GM19438 (cell line): ENCODE measurements around the gene SELENON.
"Not testable (repeated sequence)": the region's sequence is repeated elsewhere in the genome, so short reads cannot be mapped to it uniquely, and the experiment has no call there.

Source experiments
- ATAC-seq: cut with Tn5 transposase; IDR thresholded peaks from one replicate; pipeline ENCODE4 v1.9.1; 2021; ENCODE audit warnings: low read depth; ENCODE audit not compliant: unreplicated experiment

SELENON gene

DNA sequence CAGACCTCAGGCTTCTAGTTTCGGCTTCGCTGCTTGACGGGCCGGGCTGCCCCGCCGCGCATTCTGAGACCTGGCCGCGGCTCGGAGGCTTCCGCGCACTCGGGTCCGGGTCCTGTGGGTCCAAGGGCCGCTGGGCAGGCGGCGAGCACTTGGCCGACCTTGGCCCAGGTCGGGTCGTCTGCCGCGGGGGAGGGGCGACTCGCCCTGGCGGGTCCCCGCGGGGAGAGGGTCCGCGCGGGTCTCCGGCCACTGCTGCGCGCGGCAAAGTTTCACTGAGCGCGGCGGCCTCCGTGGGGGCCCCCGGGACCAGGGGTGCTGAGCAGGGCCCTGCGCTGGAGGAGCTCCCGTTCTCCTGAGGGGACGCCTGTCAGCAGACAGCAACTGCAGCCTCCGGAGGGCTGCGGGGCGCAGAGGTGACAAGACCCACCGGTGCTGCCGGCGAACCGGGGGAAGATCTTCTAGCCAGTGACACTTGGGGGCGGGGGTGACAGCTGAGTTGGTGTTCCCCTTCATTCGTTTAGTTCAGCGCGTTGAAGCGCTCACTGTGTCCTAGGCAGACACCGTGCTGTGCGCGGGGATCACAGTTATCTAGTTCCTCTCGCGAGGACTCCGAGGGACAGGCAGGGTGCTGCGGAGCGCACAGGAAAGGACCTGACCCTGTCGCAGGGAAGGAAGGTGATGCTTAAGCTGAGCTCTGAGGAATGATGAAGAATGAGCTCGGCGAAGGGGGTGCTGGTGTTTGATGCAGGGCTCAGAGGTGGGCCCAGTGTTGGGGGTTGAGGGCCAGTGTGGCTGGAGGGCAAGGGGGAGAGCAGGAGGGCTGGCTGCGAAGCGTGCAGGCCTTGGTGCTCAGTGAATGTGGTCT is 20.5 kb downstream of the SELENON start:
- ATAC-seq: peak; percentile 57

DNA sequence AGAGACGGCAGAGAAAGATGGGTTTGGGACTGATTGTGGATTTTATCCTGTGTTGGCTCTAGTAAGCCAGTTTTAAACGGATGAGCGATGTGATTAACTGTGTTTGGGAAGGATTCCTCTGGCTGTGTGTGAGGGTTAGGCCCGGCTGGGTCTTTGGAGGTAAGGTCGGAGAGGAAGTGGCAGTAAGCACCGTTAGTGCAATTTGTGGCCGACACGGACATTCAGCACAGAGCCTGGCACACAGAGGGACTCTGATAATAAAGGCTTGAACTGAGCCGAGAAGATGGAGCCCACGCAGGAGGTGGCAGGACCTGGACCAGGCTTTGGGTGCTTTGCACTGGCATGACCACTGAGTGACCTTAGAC is 21.1 kb downstream of the SELENON start:
- no peak for ATAC-seq

DNA sequence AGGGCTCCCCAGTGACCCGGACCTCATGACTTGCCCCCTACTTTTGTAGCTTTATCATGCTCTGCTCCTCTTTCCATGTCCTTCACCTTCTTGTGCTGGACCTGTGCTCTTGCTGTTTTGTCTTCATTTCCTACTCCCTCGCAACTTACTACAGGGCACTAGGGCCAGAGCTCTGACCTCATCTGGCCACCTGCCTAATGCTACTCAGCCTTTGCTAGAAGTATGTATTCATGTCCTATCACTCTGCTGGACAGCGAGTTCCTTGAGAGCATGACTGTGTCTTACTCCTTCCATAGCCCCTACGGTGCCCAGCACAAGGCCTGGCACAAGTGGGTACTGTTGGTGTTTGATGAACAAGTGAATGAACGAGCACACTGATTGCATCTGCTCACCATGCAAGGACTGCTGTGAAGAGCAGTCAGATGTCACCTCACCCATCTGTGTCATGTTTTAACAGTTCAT is 21.7 kb downstream of the SELENON start:
- no peak for ATAC-seq

DNA sequence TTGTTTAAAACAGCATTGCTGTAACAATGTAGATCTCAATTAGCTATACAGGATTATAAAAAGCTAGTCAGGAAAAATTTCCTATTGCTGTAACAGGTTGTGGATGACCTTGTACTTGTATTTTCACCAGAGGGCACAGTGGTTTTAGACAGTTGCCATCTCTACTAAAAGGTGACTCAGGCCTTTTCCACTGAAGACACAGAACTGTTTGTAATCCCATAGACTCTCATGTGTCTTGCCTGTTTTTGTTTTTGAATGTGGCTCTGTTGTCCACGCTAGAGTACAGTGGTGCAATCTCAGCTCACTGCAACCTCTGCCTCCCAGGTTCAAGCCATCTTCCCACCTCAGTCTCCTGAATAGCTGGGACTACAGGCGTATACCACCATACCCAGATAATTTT is 25.6 kb downstream of the SELENON start:
- no peak for ATAC-seq

DNA sequence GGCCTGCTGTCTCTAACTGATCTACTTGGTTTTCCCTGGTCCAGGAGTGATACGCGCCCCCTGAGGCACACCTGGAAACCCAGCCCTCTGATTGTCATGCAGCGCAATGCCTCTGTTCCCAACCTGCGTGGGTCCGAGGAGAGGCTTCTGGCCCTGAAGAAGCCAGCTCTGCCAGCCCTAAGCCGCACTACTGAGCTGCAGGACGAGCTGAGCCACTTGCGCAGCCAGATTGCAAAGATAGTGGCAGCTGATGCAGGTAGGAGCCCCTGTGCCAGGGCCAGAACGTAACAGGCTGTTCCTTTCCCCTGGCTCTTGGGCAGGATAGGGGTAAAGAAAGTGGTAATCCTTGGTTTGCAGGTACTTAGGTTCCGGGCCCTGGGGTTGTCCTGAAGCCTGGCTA is 26.6 kb downstream of the SELENON start:
- ATAC-seq: no peak

DNA sequence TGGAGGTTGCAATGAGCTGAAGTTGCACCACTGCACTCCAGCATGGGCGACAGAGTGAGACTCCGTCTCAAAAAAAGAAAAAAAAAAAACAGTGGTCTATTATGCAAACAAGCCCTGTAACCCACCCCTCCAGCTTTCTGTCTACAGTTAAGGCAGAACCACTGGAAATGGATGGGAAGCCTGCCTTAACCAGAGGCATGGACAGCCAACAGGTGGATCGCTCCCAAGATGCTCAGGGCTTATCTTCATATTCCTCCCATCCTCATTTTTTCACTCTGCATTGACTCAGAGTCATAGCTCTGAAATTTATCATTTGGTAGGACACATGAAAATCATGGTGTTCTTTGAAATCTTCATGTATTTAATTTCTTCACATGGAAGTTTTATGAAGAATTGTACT is 28.5 kb downstream of the SELENON start:
- no peak for ATAC-seq

DNA sequence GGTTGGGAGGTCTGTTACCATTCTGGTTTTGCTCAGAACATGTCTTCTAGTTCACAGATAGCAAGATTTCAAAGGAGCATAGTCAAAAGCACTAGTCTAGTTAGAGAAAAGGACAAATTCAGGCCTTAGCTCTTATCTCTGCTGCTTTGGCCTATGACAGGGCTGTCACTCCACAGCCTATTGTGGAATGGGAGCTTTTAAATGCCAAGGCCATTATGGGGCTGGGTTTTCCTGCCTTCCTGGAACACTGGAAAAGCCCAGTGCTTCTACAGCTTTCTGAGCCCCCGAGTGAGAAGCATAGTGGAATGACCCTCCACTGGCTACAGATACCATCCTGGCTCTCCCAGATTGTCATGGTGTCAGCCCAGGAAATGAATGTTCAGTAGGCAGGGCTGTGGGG is 29.1 kb downstream of the SELENON start:
- no peak for ATAC-seq

DNA sequence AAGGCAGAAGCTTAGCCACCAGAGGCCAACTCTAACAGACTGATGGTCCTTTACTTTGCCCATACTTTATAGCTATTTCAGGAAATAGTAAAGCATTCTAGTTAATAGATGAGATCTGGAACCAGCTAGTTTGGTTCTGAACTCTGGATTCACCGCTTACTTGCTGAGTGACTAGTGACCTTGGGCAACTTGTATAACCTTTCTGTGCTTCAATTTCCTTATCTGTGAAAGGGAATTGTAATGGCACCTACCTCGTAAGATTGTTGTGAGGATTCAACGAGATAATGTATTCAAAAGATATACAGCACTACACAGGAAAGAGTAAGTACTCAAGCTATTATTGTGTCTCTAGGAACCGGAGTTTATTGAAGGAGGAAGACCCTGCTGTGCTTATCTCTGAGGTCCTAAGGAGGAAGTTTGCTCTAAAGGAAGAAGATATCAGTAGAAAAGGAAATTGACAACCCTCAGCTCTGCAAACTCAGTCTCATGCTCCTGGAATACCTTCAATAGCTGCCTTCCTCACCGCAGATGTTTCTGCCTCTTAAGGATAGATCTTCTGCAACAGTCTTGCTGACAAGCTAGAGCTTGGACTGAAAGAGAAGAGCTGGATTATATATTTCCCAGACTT is 31.7 kb downstream of the SELENON start:
- ATAC-seq: no peak

DNA sequence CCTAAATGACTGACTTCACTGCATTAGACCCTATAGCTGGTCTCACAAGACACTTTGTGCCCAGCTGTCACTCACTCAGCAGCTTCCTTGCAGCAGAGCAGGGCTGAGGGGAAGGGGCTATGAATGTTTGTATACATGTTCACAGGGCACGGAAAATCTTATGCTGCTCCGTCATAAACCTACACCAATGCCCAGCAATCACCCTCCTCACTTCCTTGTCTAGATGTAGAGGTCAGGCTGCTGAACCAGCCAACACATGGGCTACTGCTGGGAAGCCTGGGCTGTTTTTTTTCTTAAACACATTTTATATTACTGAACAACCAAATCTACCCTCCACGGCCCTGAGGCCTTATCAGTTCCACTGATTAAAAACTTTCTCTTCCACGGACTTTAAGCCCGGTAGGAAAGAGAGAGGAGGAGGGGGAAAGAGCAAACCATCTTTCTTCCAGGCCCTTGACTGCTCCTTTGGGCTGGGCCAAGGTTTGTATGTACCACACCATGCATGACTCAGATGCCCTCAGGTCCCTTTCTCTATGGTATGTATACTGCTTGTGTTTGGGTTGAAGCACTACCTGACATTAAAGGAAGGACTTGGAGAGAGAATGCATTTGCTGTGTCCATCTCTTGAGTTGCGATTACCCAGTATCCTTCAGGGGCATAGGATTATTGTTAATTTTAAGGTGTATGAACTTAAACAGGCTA is 32.5 kb downstream of the SELENON start:
- no peak for ATAC-seq

DNA sequence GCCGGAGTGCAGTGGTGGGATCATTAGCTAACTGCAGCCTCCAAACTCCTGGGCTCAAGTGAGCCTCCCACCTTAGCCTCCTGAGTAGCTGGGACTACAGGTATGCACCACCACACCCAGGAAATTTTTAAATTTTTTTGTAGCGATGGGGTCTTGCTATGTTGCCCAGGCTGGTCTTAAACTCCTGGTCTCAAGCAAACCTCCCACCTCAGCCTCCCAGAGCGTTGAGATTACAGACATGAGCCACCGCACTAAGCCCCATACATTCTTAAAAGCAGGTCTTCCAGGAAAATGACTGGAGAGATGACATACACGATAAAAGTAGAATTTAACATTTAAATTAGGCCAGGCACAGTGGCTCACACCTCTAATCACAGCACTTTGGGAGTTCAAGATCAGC is 33.2 kb downstream of the SELENON start:
- ATAC-seq: no peak

DNA sequence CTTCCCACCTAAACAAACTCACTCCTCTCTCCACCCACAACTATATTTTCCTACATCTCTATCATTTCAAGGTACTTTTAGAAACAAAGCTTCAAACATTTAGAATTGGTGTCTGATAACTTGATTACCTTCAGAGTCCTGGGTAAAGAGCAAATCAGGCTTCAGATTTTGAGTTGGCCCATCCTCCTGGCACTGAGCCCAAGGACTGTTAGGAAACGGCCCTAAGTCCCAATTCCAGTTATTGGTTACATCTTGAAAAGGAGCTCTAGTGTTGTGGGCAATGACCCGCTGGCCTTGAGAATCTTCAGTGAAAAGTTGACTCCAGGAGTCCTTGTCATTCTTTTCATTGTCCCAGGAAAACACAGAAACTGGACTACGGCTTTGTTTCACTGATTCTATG is 34.9 kb downstream of the SELENON start:
- no peak for ATAC-seq

DNA sequence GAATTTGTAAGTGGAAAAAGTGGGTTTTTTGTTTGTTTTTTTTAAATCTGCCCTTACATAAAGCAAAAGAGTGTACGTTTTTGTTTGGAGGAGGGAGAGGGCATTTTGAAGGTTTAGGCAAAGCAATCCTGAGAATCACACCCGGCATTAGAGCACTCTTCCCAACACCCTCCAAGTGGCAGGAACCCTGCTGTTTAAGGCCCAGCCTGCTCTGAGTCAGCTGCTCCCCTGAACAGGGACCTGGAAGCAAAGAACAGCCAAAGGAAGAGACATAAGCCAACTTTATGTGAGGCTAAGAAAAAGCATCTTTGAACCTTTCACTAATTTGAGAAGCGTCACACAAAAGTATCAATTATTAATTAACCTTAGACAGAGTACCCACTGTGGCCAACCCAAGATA is 36.7 kb downstream of the SELENON start:
- no peak for ATAC-seq

DNA sequence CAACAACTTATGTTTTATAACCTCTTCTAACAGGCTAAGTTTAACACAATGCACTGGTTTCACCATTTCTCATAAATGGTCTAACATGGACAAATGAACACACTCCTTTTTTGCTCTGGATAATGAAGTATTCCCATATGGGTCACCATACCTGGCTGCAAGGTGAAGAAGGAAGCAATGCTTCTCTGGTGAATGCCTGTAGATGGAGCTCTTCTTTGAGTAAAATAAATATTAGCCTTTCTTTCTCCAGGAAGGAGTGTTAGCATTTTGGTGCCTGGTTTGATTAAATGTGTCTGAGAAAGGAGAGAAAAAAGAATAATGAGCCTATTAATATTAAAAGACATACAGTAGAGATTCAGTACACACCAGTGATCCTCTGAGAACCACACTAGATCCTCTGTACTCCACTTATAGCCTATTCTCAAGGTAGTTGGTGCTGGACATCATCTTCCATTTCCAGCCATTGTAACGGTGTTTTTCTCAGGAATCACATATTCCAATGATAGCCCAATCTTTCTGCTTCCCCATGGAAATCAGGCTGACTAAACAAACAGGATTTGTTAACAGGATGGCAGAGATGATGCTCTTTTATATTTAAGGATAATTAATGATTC is 37.4 kb downstream of the SELENON start:
- ATAC-seq: no peak

DNA sequence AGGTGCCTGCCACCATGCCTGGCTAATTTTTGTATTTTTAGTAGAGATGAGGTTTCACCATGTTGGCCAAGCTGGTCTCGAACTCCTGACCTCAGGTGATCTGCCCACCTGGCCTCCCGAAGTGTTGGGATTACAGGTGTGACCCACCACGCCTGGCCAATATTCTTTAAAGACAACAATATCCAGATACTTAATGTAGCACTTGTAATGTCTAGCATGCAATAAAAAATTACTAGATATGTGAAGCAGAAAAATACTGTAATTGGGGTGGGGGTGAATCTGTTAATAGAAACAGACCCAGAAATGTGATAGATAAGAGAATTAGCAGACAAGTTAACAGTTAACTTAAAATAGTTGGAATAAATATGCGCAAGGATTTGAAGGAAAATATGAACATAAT is 39.8 kb downstream of the SELENON start:
- ATAC-seq: not testable (repeated sequence)

DNA sequence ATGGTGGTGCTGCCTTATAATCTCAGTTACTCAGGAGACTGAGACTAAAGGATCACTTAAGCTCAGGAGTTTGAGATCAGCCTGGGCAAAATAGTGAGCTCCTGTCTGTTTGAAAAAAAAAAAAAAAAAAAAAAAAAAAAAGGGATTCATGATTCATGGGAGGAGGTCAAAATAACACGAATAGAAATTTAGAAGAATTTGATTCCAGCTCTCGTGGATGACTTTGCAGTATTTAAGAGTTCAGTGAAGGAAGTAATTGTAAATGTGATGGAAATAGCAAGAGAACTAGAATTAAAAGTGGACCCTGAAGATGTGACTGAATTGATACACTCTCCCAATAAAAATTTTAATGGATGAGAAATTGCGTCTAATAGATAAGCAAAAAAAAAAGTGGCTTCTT is 43.5 kb downstream of the SELENON start:
- no peak for ATAC-seq

DNA sequence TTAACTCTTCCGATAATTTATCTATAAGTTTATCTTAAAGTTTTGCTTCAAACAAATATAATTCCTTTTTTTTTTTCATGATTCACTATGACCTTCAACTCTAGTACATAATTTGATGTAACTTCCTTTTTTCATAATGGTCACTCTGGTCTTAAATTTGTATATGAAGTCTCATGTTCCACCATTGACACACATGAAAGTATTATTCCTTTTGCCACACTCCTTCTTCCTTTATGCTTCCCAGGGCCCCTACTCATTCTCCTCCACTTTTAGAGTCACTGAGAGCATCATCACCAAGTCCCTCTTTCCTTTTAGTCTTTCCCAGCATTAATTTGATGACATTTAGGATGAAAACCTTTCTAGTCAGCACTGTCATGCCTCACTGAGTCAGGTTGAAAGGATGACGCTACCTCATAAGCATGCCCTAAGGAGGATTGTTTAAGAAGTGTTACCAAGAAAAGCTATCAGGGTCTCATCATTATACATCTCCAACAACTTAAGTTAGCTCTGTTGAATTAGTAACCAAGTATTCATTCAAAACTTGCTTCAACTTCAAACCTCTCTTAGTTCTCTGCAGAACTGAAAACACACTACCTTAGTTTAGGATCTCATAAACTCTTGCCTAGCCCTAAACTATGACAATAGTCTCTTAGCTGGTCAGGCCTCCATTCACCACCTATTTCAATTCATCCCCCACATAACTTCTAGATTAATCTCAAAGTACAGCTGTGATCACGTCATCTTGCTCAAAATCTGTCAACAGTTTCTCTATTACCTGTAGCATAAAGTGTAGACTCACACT is 44.7 kb downstream of the SELENON start:
- no peak for ATAC-seq

DNA sequence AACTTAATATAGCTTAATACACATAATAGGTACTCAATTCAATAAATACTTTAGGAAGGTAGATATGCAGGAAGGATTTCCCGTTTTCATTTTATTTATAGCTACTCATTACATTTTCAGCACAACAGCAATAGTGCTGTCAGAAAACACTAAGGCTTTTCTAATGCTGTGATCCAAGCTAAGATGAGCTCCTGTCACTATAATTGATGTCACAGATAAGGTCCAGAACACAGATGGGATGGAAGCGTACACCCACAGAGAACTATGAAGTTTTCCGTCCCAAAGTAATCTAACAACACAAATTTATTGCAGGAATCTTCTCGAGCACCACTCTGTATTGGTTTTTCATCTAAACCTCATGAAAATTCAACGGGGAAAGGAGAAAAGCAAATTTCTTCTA is 45.7 kb downstream of the SELENON start:
- no peak for ATAC-seq

DNA sequence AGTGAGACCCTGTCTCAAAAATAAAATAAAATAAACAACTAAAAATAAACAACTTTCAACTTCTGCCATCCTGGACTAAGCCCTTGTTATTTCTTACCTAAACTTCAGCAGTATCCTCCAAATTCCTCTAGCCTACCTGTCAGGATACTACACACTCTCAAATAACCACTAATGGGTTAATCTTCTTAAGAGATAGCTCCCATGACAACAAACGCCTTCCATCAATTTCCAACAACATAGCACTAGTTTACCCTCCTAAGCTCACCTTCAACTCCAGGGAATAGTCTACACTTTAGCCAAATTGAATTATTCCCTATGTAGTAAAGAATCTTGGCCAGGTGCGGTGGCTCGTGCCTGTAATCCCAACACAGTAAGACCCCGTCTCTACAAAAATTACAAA is 47.9 kb downstream of the SELENON start:
- no peak for ATAC-seq

DNA sequence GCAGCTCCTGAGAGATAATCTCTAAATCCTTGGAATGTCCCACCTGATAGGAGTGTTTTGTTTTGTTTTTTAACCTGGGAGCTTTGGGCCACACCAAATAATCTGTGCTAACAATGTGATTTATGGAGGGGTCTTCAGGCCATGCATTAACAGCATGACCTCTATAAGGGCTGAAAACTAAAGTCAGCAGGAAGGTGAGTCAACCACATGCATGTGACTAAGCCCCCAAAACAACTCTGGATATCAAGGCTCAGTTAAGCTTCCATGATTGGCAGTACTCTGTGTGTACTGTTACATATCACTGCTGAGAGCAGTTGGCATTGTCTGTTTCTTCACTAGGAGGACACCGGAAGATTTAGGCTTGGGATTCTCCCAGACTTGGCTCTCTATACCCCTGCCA is 48.5 kb downstream of the SELENON start:
- no peak for ATAC-seq

DNA sequence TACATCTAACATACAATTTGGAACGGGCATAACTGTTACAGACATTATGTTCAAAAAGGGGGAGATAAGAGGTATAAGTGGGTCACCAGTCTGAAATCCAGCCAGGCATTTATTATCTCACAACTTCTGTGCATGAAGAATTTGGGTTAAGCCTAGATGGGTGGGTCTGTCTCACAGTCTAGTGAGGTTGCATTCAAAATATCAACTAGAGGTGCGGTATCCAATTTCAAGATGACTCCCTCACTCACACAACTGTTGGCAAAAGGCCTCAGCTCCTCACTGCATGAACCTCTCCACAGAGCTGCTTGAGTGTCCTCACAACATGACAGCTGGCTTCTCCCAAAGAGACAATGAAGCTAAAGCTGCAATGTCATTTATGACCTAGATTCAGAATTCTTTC is 54.6 kb downstream of the SELENON start:
- no peak for ATAC-seq
